Measurements from ENCODE around the gene TGFB2. TPM values are rescaled to one million over a fixed set of nuclear protein-coding genes. Genes with fewer than 3 reads are reported as not detected.

TGFB2 gene
- total and polyA plus RNA-seq, 4 donors: 0.21 to 0.75 (median 0.41) TPM

DNA sequence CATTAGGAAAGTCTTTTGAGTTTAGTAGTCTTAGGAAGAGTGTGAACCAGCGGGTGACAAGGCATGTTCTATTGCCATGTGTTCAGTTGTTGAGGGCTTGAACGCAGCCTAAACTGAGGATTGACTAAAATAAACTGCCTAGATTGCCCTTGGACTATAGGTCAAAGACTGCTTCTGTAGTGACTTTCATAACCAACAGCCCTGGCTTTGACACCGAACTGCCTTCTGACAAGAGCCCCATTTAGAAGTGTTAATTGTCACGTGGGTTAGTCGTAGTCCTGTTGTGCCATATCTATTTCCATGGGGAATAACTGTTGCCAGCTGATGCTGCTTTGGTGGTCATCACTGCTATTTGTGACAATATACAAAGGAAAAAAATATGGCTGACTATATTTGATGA is 90.4 kb downstream of the TGFB2 start:
- WGBS: 56% methylated on average over 5 of the region's 5 CpGs
- Histone ChIP-seq H3K36me3 (ENCODE audit: control insufficient read depth in 4 of 4, insufficient read depth in 3 of 4, low read depth in 1 of 4, low read length in 3 of 4) (peaks cover 0 to 1% (median 0%) of the 10 kb centered on the region in 4 donors), H3K9ac (ENCODE audit: low read depth in 1 of 2, low read length in 2 of 2) (no peak overlapping the region), H3K27ac (ENCODE audit: low read depth in 1 of 2, low read length in 2 of 2) (no peak overlapping the region), H3K4me3 (ENCODE audit: low read depth in 1 of 3, low read length in 3 of 3) (no peak overlapping the region), H3K4me1 (ENCODE audit: control insufficient read depth in 4 of 4, insufficient read depth in 4 of 4, low read length in 3 of 4) (no peaks in the 10 kb centered on the region), H3K9me3 (ENCODE audit: control insufficient read depth in 4 of 4, low read length in 3 of 4) (no peaks in the 10 kb centered on the region), H3K27me3 (ENCODE audit: control insufficient read depth in 4 of 4, insufficient read depth in 4 of 4, low read length in 3 of 4) (no peaks in the 10 kb centered on the region)
- no peak for DNase-seq (ENCODE audit: low spot score)
- TF ChIP-seq NR2F2 (IDR thresholded peaks at IDR 0.05): no peak
- TF ChIP-seq HNF4A (conservative IDR thresholded peaks at IDR 0.05): peak; percentile 45 to 65

DNA sequence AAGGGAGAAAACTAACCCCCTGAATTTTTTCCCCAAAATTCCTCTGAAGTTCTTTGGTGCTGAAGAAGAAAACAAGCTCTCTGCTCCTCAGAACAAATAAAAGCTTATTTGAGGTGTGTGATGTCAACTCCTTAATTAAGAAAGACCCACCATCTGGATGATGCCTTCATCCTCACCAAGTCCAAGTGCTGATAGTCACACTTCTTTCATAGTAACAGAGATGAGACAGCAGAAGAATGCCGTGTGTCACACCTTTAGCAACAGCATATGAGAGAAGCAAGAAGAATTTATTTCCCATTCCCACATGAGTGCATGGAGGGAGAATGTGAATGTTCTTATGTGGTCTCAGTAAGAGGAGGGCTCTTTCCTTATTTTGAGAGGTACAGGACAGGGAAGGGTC is 91.2 kb downstream of the TGFB2 start:
- no peak for DNase-seq (ENCODE audit: low spot score)

More for the DNA sequence above, 91.2 kb downstream of the TGFB2 start:
- H3K9me3 ChIP-seq (ENCODE audit: control insufficient read depth in 4 of 4, low read length in 3 of 4): no peaks in the 10 kb centered on the region
- H3K4me3 ChIP-seq (ENCODE audit: low read depth in 1 of 3, low read length in 3 of 3): no peak overlapping the region
- peaks cover 0 to 1% (median 0%) of the 10 kb centered on the region in 4 donors for H3K36me3 ChIP-seq (ENCODE audit: control insufficient read depth in 4 of 4, insufficient read depth in 3 of 4, low read depth in 1 of 4, low read length in 3 of 4)
- H3K27me3 ChIP-seq (ENCODE audit: control insufficient read depth in 4 of 4, insufficient read depth in 4 of 4, low read length in 3 of 4): no peaks in the 10 kb centered on the region
- 92% methylated on average over 1 of the region's 1 CpG for WGBS
- H3K9ac ChIP-seq (ENCODE audit: low read depth in 1 of 2, low read length in 2 of 2): no peak overlapping the region
- no peaks in the 10 kb centered on the region for H3K4me1 ChIP-seq (ENCODE audit: control insufficient read depth in 4 of 4, insufficient read depth in 4 of 4, low read length in 3 of 4)
- no peak overlapping the region for H3K27ac ChIP-seq (ENCODE audit: low read depth in 1 of 2, low read length in 2 of 2)
- TF ChIP-seq REST (IDR thresholded peaks at IDR 0.05) (no peak), HNF4A (conservative IDR thresholded peaks at IDR 0.05) (no peak), SP1 (IDR thresholded peaks at IDR 0.05) (no peak), RAD21 (IDR thresholded peaks at IDR 0.05) (no peak), NR2F2 (IDR thresholded peaks at IDR 0.05) (no peak), FOXA2 (IDR thresholded peaks at IDR 0.05) (no peak), GABPA (IDR thresholded peaks at IDR 0.05 in 1 of 2, conservative IDR thresholded peaks at IDR 0.05 in 1 of 2) (no peak), ZBTB33 (IDR thresholded peaks at IDR 0.05) (no peak), MAX (IDR thresholded peaks at IDR 0.05) (no peak), YY1 (IDR thresholded peaks at IDR 0.05) (no peak), RXRA (IDR thresholded peaks at IDR 0.05) (no peak), JUND (IDR thresholded peaks at IDR 0.05) (no peak), EGR1 (IDR thresholded peaks at IDR 0.05; ENCODE audit: low read depth in 2 of 2) (no peak), TAF1 (conservative IDR thresholded peaks at IDR 0.05) (no peak), FOXA1 (IDR thresholded peaks at IDR 0.05) (no peak)
- TF ChIP-seq, protein P1, sequence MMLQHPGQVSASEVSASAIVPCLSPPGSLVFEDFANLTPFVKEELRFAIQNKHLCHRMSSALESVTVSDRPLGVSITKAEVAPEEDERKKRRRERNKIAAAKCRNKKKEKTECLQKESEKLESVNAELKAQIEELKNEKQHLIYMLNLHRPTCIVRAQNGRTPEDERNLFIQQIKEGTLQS (IDR thresholded peaks at IDR 0.05): no peak
- TF ChIP-seq, protein P2, sequence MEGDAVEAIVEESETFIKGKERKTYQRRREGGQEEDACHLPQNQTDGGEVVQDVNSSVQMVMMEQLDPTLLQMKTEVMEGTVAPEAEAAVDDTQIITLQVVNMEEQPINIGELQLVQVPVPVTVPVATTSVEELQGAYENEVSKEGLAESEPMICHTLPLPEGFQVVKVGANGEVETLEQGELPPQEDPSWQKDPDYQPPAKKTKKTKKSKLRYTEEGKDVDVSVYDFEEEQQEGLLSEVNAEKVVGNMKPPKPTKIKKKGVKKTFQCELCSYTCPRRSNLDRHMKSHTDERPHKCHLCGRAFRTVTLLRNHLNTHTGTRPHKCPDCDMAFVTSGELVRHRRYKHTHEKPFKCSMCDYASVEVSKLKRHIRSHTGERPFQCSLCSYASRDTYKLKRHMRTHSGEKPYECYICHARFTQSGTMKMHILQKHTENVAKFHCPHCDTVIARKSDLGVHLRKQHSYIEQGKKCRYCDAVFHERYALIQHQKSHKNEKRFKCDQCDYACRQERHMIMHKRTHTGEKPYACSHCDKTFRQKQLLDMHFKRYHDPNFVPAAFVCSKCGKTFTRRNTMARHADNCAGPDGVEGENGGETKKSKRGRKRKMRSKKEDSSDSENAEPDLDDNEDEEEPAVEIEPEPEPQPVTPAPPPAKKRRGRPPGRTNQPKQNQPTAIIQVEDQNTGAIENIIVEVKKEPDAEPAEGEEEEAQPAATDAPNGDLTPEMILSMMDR (IDR thresholded peaks at IDR 0.05; ENCODE audit: low read depth, low read length, missing input control): no peak

All from liver (tissue), 9 donors.